NCI-H748 treated with DMSO at 0.1 percent for 48 hours (cell line): ENCODE measurements around the gene RNF207.
"Not testable (repeated sequence)": the region's sequence is repeated elsewhere in the genome, so short reads cannot be mapped to it uniquely, and the experiment has no call there.

Experiments used
- DNase-seq: peaks from one replicate; lab custom pipeline; 2025; lab: John Stamatoyannopoulos, UW

Gene RNF207

GRCh38 chr1:6200188-6200809 lies 5.6 kb upstream of the RNF207 start:
- DNase-seq: no peak

- DNase-seq: no peak
Measured at GRCh38 chr1:6202256-6202655, 3.7 kb upstream of the RNF207 start.

- DNase-seq: no peak
Measured at GRCh38 chr1:6206520-6206855, 569 bp downstream of the RNF207 start.

- no peak for DNase-seq
Measured at GRCh38 chr1:6207075-6207885, 1.4 kb downstream of the RNF207 start.

- DNase-seq: no peak
Measured at GRCh38 chr1:6207921-6208320, 2.0 kb downstream of the RNF207 start.

- DNase-seq: no peak
Measured at GRCh38 chr1:6208723-6209660, 3.1 kb downstream of the RNF207 start.

- no peak for DNase-seq
Measured at GRCh38 chr1:6209661-6210580, 4.0 kb downstream of the RNF207 start.

GRCh38 chr1:6210591-6211355 lies 4.9 kb downstream of the RNF207 start:
- no peak for DNase-seq

- DNase-seq: no peak
Measured at GRCh38 chr1:6211731-6212130, 5.8 kb downstream of the RNF207 start.

- DNase-seq: no peak
Measured at GRCh38 chr1:6212193-6212959, 6.5 kb downstream of the RNF207 start.

- no peak for DNase-seq
Measured at GRCh38 chr1:6218375-6219164, 12.7 kb downstream of the RNF207 start.

- not testable (repeated sequence) for DNase-seq
Measured at GRCh38 chr1:6219641-6220040, 13.7 kb downstream of the RNF207 start.

- no peak for DNase-seq
Measured at GRCh38 chr1:6220236-6220635, 14.3 kb downstream of the RNF207 start.

GRCh38 chr1:6221210-6221784 lies 15.4 kb downstream of the RNF207 start:
- no peak for DNase-seq

- DNase-seq: no peak
Measured at GRCh38 chr1:6222636-6223035, 16.7 kb downstream of the RNF207 start.

- DNase-seq: no peak
Measured at GRCh38 chr1:6223617-6224016, 17.7 kb downstream of the RNF207 start.

GRCh38 chr1:6224718-6225117 lies 18.8 kb downstream of the RNF207 start:
- no peak for DNase-seq

GRCh38 chr1:6225651-6226050 lies 19.7 kb downstream of the RNF207 start:
- DNase-seq: no peak

GRCh38 chr1:6233376-6233775 lies 27.5 kb downstream of the RNF207 start:
- DNase-seq: no peak
